Esophagus muscularis mucosa (tissue), 2 donors: ENCODE data around the gene NELL1.

Experiments
- EP300 ChIP-seq: sonication (generic); formaldehyde crosslinking; IDR thresholded peaks from one replicate; pipeline ENCODE4 v1.6.1; 2017; ENCODE audit warnings: antibody characterized with exemption
- POLR2A ChIP-seq: fragments of 450-650 bp; IDR thresholded peaks from one replicate; pipeline ENCODE4 v1.6.1; 2017; ENCODE audit warnings: antibody characterized with exemption, moderate library complexity, mild to moderate bottlenecking, low read depth

GRCh38 chr11:21514316-21514715 lies 844.9 kb downstream of the NELL1 start:
- TF ChIP-seq POLR2A (no peak), EP300 (no peak)
